Progenitor cell of endocrine pancreas (in vitro differentiated cells): Measurements from ENCODE around the gene TUBA8. TPM values are rescaled to one million over a fixed set of nuclear protein-coding genes. Genes with fewer than 3 reads are reported as not detected.
"Not testable (repeated sequence)": the region's sequence is repeated elsewhere in the genome, so short reads cannot be mapped to it uniquely, and the experiment has no call there.

Experiments used
- DNase-seq: peaks from one replicate; pipeline ENCODE4 v3.0.0; 2021; ENCODE audit warnings: low spot score; ENCODE audit not compliant: unreplicated experiment
- H3K27ac Mint-ChIP-seq: 2 replicates; pipeline ENCODE4 v1.8.0; 2021; ENCODE audit warnings: mild to moderate bottlenecking, moderate library complexity, mixed read lengths
- H3K27me3 Mint-ChIP-seq: 2 replicates; pipeline ENCODE4 v1.8.0; 2021; ENCODE audit warnings: mixed read lengths
- H3K36me3 Mint-ChIP-seq: 2 replicates; pipeline ENCODE4 v1.8.0; 2022; ENCODE audit warnings: mixed read lengths; ENCODE audit not compliant: insufficient read depth
- H3K4me1 Mint-ChIP-seq: 2 replicates; pipeline ENCODE4 v1.8.0; 2021; ENCODE audit warnings: low read depth, mixed read lengths
- H3K4me3 Mint-ChIP-seq: 2 replicates; pipeline ENCODE4 v1.8.0; 2021; ENCODE audit warnings: low read depth, mild to moderate bottlenecking, moderate library complexity, mixed read lengths
- H3K9me3 Mint-ChIP-seq: 2 replicates; pipeline ENCODE4 v1.8.0; 2021; ENCODE audit warnings: low read depth, mixed read lengths
- CTCF ChIP-seq: fragments of 200-600 bp; sonication (generic); IDR thresholded peaks from one replicate; pipeline ENCODE4 v1.5.0; 2021; ENCODE audit warnings: antibody characterized with exemption, mild to moderate bottlenecking; ENCODE audit not compliant: unreplicated experiment
- total RNA-seq: library from RNA; stranded (reverse); gene quantifications from 2 replicates; pipeline ENCODE4 v1.2.1, GENCODE V29; 2021

The TUBA8 gene
- total RNA-seq, 1 donor from 2014 or later, result 2.4 TPM

GRCh38 chr22:18118345-18118915 is 7.8 kb downstream of the TUBA8 start:
- Mint-ChIP-seq H3K27ac (no peak overlapping the region), H3K27me3 (peaks cover 8% of the 10 kb centered on the region), H3K9me3 (no peaks in the 10 kb centered on the region), H3K36me3 (no peaks in the 10 kb centered on the region), H3K4me3 (no peak overlapping the region), H3K4me1 (no peaks in the 10 kb centered on the region)
- DNase-seq, result no peak
- TF ChIP-seq CTCF, result no peak

- no peak for TF ChIP-seq CTCF
- H3K9me3 Mint-ChIP-seq, result no peaks in the 10 kb centered on the region
- H3K27me3 Mint-ChIP-seq, result no peaks in the 10 kb centered on the region
- no peaks in the 10 kb centered on the region for H3K36me3 Mint-ChIP-seq
- no peak for DNase-seq
- no peak overlapping the region for H3K27ac Mint-ChIP-seq
- H3K4me1 Mint-ChIP-seq, result no peaks in the 10 kb centered on the region
- no peak overlapping the region for H3K4me3 Mint-ChIP-seq
Observed at GRCh38 chr22:18119409-18120110, 9.0 kb downstream of the TUBA8 start.

GRCh38 chr22:18120857-18121256 is 10.2 kb downstream of the TUBA8 start:
- H3K36me3 Mint-ChIP-seq, result no peaks in the 10 kb centered on the region
- no peaks in the 10 kb centered on the region for H3K27me3 Mint-ChIP-seq
- H3K4me1 Mint-ChIP-seq, result no peaks in the 10 kb centered on the region
- no peak for DNase-seq
- H3K4me3 Mint-ChIP-seq, result no peak overlapping the region
- no peaks in the 10 kb centered on the region for H3K9me3 Mint-ChIP-seq
- no peak overlapping the region for H3K27ac Mint-ChIP-seq
- no peak for TF ChIP-seq CTCF

GRCh38 chr22:18121506-18121905 is 10.9 kb downstream of the TUBA8 start:
- H3K4me1 Mint-ChIP-seq, result no peaks in the 10 kb centered on the region
- TF ChIP-seq CTCF, result no peak
- DNase-seq, result no peak
- no peak overlapping the region for H3K4me3 Mint-ChIP-seq
- no peaks in the 10 kb centered on the region for H3K36me3 Mint-ChIP-seq
- no peaks in the 10 kb centered on the region for H3K27me3 Mint-ChIP-seq
- no peaks in the 10 kb centered on the region for H3K9me3 Mint-ChIP-seq
- H3K27ac Mint-ChIP-seq, result no peak overlapping the region

GRCh38 chr22:18121954-18122554 is 11.4 kb downstream of the TUBA8 start:
- DNase-seq, result no peak
- H3K9me3 Mint-ChIP-seq, result no peaks in the 10 kb centered on the region

GRCh38 chr22:18123476-18124025 is 12.9 kb downstream of the TUBA8 start:
- not testable (repeated sequence) for H3K27me3 Mint-ChIP-seq, H3K36me3 Mint-ChIP-seq, DNase-seq, H3K4me1 Mint-ChIP-seq, H3K4me3 Mint-ChIP-seq, H3K27ac Mint-ChIP-seq, H3K9me3 Mint-ChIP-seq

More at GRCh38 chr22:18121954-18122554, 11.4 kb downstream of the TUBA8 start:
- no peaks in the 10 kb centered on the region for H3K4me1 Mint-ChIP-seq
- TF ChIP-seq CTCF, result no peak
- H3K4me3 Mint-ChIP-seq, result no peak overlapping the region
- peaks cover 3% of the 10 kb centered on the region for H3K36me3 Mint-ChIP-seq
- H3K27ac Mint-ChIP-seq, result no peak overlapping the region
- no peaks in the 10 kb centered on the region for H3K27me3 Mint-ChIP-seq
